Kidney (tissue), 14 donors: ENCODE results near the gene LATS2. TPM values are rescaled to one million over a fixed set of nuclear protein-coding genes. Genes with fewer than 3 reads are reported as not detected.

Source experiments
- DNase-seq, 5 donors: peaks; one replicate each; pipeline ENCODE4 v3.0.0-alpha.2; 2013 to 2020
- FAIRE-seq: peaks from 2 replicates; lab custom pipeline; 2012; peaks lifted over from hg19 to GRCh38; lab: Jason Lieb, UNC
- H3K27ac ChIP-seq, 2 donors: one replicate each; pipeline ENCODE4 v1.7.0; 2013; ENCODE audit warnings: low read depth in 2 of 2, low read length in 2 of 2, inconsistent platforms in 1 of 2
- H3K27me3 ChIP-seq: one replicate; pipeline ENCODE4 v1.7.1; 2013; ENCODE audit warnings: low read length, inconsistent platforms; ENCODE audit not compliant: control insufficient read depth, insufficient read depth
- H3K36me3 ChIP-seq, 3 donors: one replicate each; pipeline versions ENCODE4 v1.7.0 to v1.7.1; 2013; ENCODE audit warnings: low read length in 3 of 3, control low read depth in 1 of 3, inconsistent platforms in 1 of 3; ENCODE audit not compliant: insufficient read depth in 3 of 3, control insufficient read depth in 2 of 3
- H3K4me1 ChIP-seq, 3 donors: one replicate each; pipeline versions ENCODE4 v1.7.0 to v1.7.1; 2013; ENCODE audit warnings: low read length in 3 of 3, inconsistent platforms in 1 of 3, low read depth in 1 of 3; ENCODE audit not compliant: control insufficient read depth in 2 of 3, insufficient read depth in 2 of 3
- H3K4me3 ChIP-seq, 3 donors: one replicate each; pipeline versions ENCODE4 v1.7.0 to v1.8.1; 2013; ENCODE audit warnings: low read length in 3 of 3, control low read depth in 1 of 3, inconsistent platforms in 1 of 3
- H3K9ac ChIP-seq, 3 donors: one replicate each; pipeline versions ENCODE4 v1.7.0 to v1.7.1; 2013; ENCODE audit warnings: low read length in 3 of 3, control low read depth in 1 of 3, inconsistent platforms in 1 of 3
- H3K9me3 ChIP-seq, 3 donors: one replicate each; pipeline versions ENCODE4 v1.7.0 to v1.7.1; 2013; ENCODE audit warnings: low read length in 3 of 3, control low read depth in 1 of 3, inconsistent platforms in 1 of 3; ENCODE audit not compliant: control insufficient read depth in 2 of 3, insufficient read depth in 1 of 3
- intact Hi-C: fragments of 100-400 bp; cut with DNase I; formaldehyde crosslinking; loops from one replicate; pipeline ENCODE4 v1.11.1; 2022
- polyA plus RNA-seq: library from polyadenylated mRNA; stranded (reverse); fragments of 350-450 nt; fragmentation: Illumina TruSeq; extraction: RNeasy Lipid Tissue Mini Kit (QIAGEN cat#74804); gene quantifications from one replicate; pipeline ENCODE4 v1.2.3, GENCODE V29; 2014; ENCODE audit warnings: low read depth, low replicate concordance; ENCODE audit not compliant: insufficient read depth
- total RNA-seq: library from RNA; stranded (reverse); fragmentation: NEBNext Ultra II Directional; extraction: Animal tissue kit (Norgen Biotek cat#: 25700); gene quantifications from one replicate; pipeline ENCODE4 v1.2.1, GENCODE V29; 2021
- TF ChIP-seq, protein P1 (sequence below): IDR thresholded peaks from 3 replicates; pipeline ENCODE4 v1.5.1; 2012; ENCODE audit warnings: mild to moderate bottlenecking, moderate library complexity, borderline replicate concordance; ENCODE audit not compliant: insufficient read depth; ENCODE audit errors: extremely low read depth
- donor health status: control.
- donor health status: control.
- donor health status: control.
- donor health status: control.
- donor health status: control.
- donor health status: DM: yes; HTN: yes; CAD: no.
- donor health status: Normal renal cell carcinoma (clear cell type).

The LATS2 gene
- total and polyA plus RNA-seq, 2 donors from 2014 or later: 5.5 to 26.3 TPM

DNA sequence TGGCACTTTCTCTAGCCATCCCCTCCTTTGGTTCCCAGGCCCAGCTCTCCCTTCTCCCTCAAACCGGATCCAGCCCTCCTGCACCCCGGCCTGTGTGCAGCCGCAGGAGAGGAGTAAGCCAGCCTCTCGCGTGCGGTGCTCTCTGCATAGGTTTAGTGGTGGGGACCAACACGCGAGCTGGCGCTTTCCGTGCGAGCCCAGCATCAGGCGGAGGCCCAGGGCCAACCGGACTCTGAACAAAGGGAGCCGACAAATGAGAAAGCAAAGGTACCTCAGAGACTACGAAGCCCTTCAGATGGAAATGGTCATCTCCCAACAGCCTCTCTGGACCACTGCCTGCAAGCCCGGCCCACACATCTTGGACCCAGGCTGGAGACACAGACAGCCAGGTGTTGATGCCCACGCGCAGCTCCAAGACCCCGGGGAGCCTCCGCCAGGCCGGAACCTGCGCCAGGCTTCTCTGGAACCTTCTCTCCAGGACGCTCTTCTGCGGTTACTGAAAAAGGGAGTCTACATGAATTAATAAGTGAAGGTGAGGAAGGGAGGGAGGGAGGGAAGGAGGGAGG lies 16.5 kb upstream of the LATS2 start:
- Histone ChIP-seq H3K4me3 (no peak overlapping the region), H3K9ac (no peak overlapping the region), H3K27ac (no peak overlapping the region), H3K36me3 (no peaks in the 10 kb centered on the region), H3K9me3 (no peaks in the 10 kb centered on the region), H3K4me1 (peaks cover 0 to 3% (median 0%) of the 10 kb centered on the region in 3 donors), H3K27me3 (no peaks in the 10 kb centered on the region)
- TF ChIP-seq, protein P1, sequence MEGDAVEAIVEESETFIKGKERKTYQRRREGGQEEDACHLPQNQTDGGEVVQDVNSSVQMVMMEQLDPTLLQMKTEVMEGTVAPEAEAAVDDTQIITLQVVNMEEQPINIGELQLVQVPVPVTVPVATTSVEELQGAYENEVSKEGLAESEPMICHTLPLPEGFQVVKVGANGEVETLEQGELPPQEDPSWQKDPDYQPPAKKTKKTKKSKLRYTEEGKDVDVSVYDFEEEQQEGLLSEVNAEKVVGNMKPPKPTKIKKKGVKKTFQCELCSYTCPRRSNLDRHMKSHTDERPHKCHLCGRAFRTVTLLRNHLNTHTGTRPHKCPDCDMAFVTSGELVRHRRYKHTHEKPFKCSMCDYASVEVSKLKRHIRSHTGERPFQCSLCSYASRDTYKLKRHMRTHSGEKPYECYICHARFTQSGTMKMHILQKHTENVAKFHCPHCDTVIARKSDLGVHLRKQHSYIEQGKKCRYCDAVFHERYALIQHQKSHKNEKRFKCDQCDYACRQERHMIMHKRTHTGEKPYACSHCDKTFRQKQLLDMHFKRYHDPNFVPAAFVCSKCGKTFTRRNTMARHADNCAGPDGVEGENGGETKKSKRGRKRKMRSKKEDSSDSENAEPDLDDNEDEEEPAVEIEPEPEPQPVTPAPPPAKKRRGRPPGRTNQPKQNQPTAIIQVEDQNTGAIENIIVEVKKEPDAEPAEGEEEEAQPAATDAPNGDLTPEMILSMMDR: no peak
- intact Hi-C loops: no loop called here
- FAIRE-seq (no peak), DNase-seq (peak in 1 of 5 donors; percentile 61)

DNA sequence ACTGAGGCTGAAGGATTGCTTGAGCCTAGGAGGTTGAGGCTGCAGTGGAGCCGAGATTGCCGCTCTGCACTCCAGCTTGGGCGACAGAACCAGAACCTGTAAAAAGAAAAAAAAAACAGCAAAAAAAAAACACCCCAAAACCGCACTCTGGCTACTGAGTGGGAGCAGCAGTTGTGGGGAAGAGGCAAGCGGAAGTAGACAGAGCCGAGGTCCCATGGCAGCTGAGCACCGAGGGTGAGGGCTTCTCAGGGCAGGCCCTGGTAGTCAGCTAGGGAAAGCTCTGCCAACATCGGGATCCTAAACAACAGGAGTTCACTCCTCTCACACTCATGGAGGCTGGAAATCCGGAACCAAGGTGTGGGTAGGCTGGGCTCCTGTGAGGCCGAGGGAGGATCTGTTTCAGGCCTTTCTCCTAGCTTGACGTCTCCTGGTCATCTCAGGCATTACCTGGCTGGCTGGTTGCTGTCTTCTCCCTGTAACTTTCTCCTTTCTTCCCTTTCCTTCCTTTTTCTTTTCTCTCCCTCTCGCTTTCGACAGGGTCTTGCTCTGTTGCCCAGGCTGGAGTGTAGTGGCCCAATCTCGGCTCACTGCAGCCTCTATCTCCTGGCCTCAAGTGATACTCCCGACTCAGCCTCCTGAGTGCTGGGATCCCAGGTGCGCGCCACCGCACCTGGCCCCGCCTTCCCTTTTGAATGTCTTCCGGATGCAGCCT lies 15.8 kb upstream of the LATS2 start:
- DNase-seq (no peak), FAIRE-seq (no peak)
- Histone ChIP-seq H3K9ac (no peak overlapping the region), H3K27me3 (no peaks in the 10 kb centered on the region), H3K4me1 (peaks cover 0 to 3% (median 0%) of the 10 kb centered on the region in 3 donors), H3K36me3 (no peaks in the 10 kb centered on the region), H3K4me3 (no peak overlapping the region), H3K9me3 (no peaks in the 10 kb centered on the region), H3K27ac (no peak overlapping the region)
- intact Hi-C loops: no loop called here
- TF ChIP-seq, protein P1: no peak

GRCh38 chr13:21076253-21076652 lies 14.9 kb upstream of the LATS2 start:
- H3K4me1 ChIP-seq: peaks cover 0 to 3% (median 0%) of the 10 kb centered on the region in 3 donors
- DNase-seq (peak in 3 of 5 donors; percentile 23 to 59 (median 53)), FAIRE-seq (no peak)
- H3K9ac ChIP-seq: no peak overlapping the region
- TF ChIP-seq, protein P1: no peak
- no peak overlapping the region for H3K27ac ChIP-seq
- H3K27me3 ChIP-seq: no peaks in the 10 kb centered on the region
- intact Hi-C loops: no loop called here
- no peak overlapping the region for H3K4me3 ChIP-seq
- no peaks in the 10 kb centered on the region for H3K36me3 ChIP-seq
- no peaks in the 10 kb centered on the region for H3K9me3 ChIP-seq
